Activated CD8-positive, alpha-beta memory T cell treated with anti-CD3 and anti-CD28 coated beads for 1 hour (primary cell): ENCODE results near the gene STX2.
"Not testable (repeated sequence)": the region's sequence is repeated elsewhere in the genome, so short reads cannot be mapped to it uniquely, and the experiment has no call there.

Experiments used
- DNase-seq, 2 donors: peaks; one replicate each; pipeline ENCODE4 v3.0.0-alpha.2; 2020; ENCODE audit warnings: low read depth in 1 of 2; ENCODE audit errors: extremely low read depth in 1 of 2

The STX2 gene

GRCh38 chr12:130838951-130839769 lies at the start of gene STX2:
TSS of gene STX2 (minus strand) at chr12:130839250. CDS start at chr12:130839099, 151 bp downstream.
- peak; percentile 64 to 87 for DNase-seq

- DNase-seq, result not testable (repeated sequence)
These were observed 48.1 kb upstream of the STX2 start for GRCh38 chr12:130887190-130887589.

- no peak for DNase-seq
These were observed 42.5 kb upstream of the STX2 start for GRCh38 chr12:130881548-130881947.

- no peak for DNase-seq
These were observed 42.0 kb upstream of the STX2 start for GRCh38 chr12:130881046-130881445.

- no peak for DNase-seq
These were observed 41.4 kb upstream of the STX2 start for GRCh38 chr12:130880411-130880885.

GRCh38 chr12:130879781-130880389 lies 40.8 kb upstream of the STX2 start:
- no peak for DNase-seq

- DNase-seq, result no peak
These were observed 40.2 kb upstream of the STX2 start for GRCh38 chr12:130879212-130879686.

- no peak for DNase-seq
These were observed 39.4 kb upstream of the STX2 start for GRCh38 chr12:130878193-130879185.

GRCh38 chr12:130877333-130877732 lies 38.3 kb upstream of the STX2 start:
- DNase-seq, result no peak

- no peak for DNase-seq
These were observed 37.7 kb upstream of the STX2 start for GRCh38 chr12:130876758-130877157.

- no peak for DNase-seq
These were observed 37.2 kb upstream of the STX2 start for GRCh38 chr12:130876297-130876696.

- not testable (repeated sequence) for DNase-seq
These were observed 36.7 kb upstream of the STX2 start for GRCh38 chr12:130875708-130876107.

- DNase-seq, result no peak
These were observed 36.1 kb upstream of the STX2 start for GRCh38 chr12:130875193-130875592.

GRCh38 chr12:130874696-130875095 lies 35.6 kb upstream of the STX2 start:
- DNase-seq, result no peak

GRCh38 chr12:130873825-130874224 lies 34.8 kb upstream of the STX2 start:
- DNase-seq, result no peak

- DNase-seq, result no peak
These were observed 34.2 kb upstream of the STX2 start for GRCh38 chr12:130873106-130873795.

- DNase-seq, result peak in 1 of 2 donors; percentile 28
These were observed 33.4 kb upstream of the STX2 start for GRCh38 chr12:130872179-130873096.

GRCh38 chr12:130871286-130872178 lies 32.5 kb upstream of the STX2 start, which contains the start of gene RAN:
TSS of gene RAN (plus strand) at chr12:130872066. CDS start at chr12:130872594, 528 bp downstream.
- DNase-seq, result peak; percentile 75 to 85
